PC-9 (cell line): ENCODE data around the gene ZNF35. TPM values are rescaled to one million over a fixed set of nuclear protein-coding genes. Genes with fewer than 3 reads are reported as not detected.

Source experiments
- BruUV-seq: library from RNA; stranded (reverse); fragments of 400-500 nt; replicated peaks from 2 replicates; lab custom pipeline; 2021; lab: Mats Ljungman, UMichigan
- CTCF ChIA-PET: fragments of 300-600 bp; sonication (Branson Sonifier 250); formaldehyde crosslinking; loops from one replicate; lab custom pipeline; 2022; ENCODE audit warnings: antibody characterized with exemption; lab: Charles Lee
- POLR2A ChIA-PET: fragments of 300-600 bp; sonication (Branson Sonifier 250); formaldehyde crosslinking; loops from one replicate; lab custom pipeline; 2022; ENCODE audit warnings: antibody characterized with exemption; ENCODE audit not compliant: unreplicated experiment; lab: Charles Lee
- DNase-seq, 2 experiments: peaks; one replicate each; pipeline versions ENCODE4 v3.0.0 to v3.0.0-alpha.2; 2015 to 2022; ENCODE audit warnings: mixed read lengths in 1 of 2
- H2AFZ ChIP-seq: fragments of 200-600 bp; sonication (generic); 2 replicates; pipeline ENCODE4 v1.8.1; 2017; ENCODE audit warnings: antibody characterized with exemption
- H3F3A ChIP-seq: fragments of 200-600 bp; sonication (generic); 2 replicates; pipeline ENCODE4 v1.8.1; 2017; ENCODE audit warnings: antibody characterized with exemption, mild to moderate bottlenecking, low read depth; ENCODE audit not compliant: insufficient read depth
- H3K27ac ChIP-seq: fragments of 200-600 bp; sonication (generic); 2 replicates; pipeline ENCODE4 v1.6.1; 2016; ENCODE audit warnings: mixed run types
- H3K27me3 ChIP-seq: fragments of 200-600 bp; sonication (generic); 2 replicates; pipeline ENCODE4 v1.6.1; 2016; ENCODE audit warnings: low read depth, mixed run types; ENCODE audit not compliant: insufficient read depth
- H3K36me3 ChIP-seq: fragments of 200-600 bp; sonication (generic); 2 replicates; pipeline ENCODE4 v1.6.1; 2016; ENCODE audit warnings: low read depth, mixed run types
- H3K4me1 ChIP-seq: fragments of 200-600 bp; sonication (generic); replicated peaks from 2 replicates; pipeline ENCODE4 v1.6.1; 2016; ENCODE audit warnings: mixed run types; ENCODE audit not compliant: insufficient read depth
- H3K4me2 ChIP-seq: fragments of 200-600 bp; sonication (generic); 2 replicates; pipeline ENCODE4 v1.6.1; 2017; ENCODE audit warnings: mixed run types
- H3K4me3 ChIP-seq: fragments of 200-600 bp; sonication (generic); 2 replicates; pipeline ENCODE4 v1.6.1; 2016; ENCODE audit warnings: mixed run types
- H3K79me2 ChIP-seq: fragments of 200-600 bp; sonication (generic); 2 replicates; pipeline ENCODE4 v1.6.1; 2017; ENCODE audit warnings: low read depth, mixed run types
- H3K9me2 ChIP-seq: fragments of 200-600 bp; sonication (generic); 2 replicates; pipeline ENCODE4 v1.8.1; 2017; ENCODE audit warnings: mild to moderate bottlenecking; ENCODE audit not compliant: insufficient read depth
- H3K9me3 ChIP-seq: fragments of 200-600 bp; sonication (generic); 2 replicates; pipeline ENCODE4 v1.8.1; 2016; ENCODE audit warnings: low read depth; ENCODE audit not compliant: insufficient read depth
- H4K20me1 ChIP-seq: fragments of 200-600 bp; sonication (generic); 2 replicates; pipeline ENCODE4 v1.8.1; 2017; ENCODE audit not compliant: insufficient read depth
- EZH2 ChIP-seq: fragments of 200-600 bp; sonication (generic); IDR thresholded peaks from 2 replicates; pipeline ENCODE4 v1.8.0; 2017; ENCODE audit warnings: antibody characterized with exemption, low read depth
- intact Hi-C: fragments of 100-400 bp; cut with micrococcal nuclease; formaldehyde crosslinking; loops from one replicate; pipeline ENCODE4 v1.10.0; 2022; ENCODE audit not compliant: unreplicated experiment
- total RNA-seq: library from RNA; stranded (reverse); gene quantifications from 2 replicates; pipeline ENCODE4 v1.2.3, GENCODE V29; 2021
- TF ChIP-seq, protein P1 (sequence below): fragments of 200-600 bp; sonication (generic); conservative IDR thresholded peaks from 2 replicates; pipeline ENCODE4 v1.6.1; 2017; ENCODE audit warnings: mixed run types, antibody characterized with exemption, mild to moderate bottlenecking, moderate library complexity

Gene ZNF35
- total RNA-seq, 1 experiment from 2014 or later: 7.0 TPM

DNA sequence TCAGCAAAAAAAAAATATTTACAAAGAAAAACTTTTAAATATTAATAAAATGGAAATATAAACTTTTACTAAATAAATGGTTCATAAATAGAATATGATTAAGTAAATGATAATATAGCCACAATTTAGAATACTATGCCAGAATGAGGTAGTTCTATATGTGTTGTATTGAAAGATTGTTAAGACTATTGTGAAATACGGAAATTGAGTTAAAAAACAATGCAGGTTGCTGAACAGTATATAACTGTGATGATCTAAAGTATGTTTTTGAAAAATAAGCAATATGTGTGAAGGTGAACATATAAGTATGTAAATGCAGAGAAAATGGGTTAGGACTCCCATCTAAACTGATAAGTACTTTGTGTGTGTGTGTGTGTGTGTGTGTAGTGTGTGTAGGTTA, 1.2 kb downstream of the ZNF35 start:
- TF ChIP-seq, protein P1, sequence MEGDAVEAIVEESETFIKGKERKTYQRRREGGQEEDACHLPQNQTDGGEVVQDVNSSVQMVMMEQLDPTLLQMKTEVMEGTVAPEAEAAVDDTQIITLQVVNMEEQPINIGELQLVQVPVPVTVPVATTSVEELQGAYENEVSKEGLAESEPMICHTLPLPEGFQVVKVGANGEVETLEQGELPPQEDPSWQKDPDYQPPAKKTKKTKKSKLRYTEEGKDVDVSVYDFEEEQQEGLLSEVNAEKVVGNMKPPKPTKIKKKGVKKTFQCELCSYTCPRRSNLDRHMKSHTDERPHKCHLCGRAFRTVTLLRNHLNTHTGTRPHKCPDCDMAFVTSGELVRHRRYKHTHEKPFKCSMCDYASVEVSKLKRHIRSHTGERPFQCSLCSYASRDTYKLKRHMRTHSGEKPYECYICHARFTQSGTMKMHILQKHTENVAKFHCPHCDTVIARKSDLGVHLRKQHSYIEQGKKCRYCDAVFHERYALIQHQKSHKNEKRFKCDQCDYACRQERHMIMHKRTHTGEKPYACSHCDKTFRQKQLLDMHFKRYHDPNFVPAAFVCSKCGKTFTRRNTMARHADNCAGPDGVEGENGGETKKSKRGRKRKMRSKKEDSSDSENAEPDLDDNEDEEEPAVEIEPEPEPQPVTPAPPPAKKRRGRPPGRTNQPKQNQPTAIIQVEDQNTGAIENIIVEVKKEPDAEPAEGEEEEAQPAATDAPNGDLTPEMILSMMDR: no peak
- TF ChIP-seq EZH2: no peak
- POLR2A ChIA-PET: no interaction called here
- peak overlapping the region; percentile 92; the same call in 1 of the 2 replicates for H3K4me2 ChIP-seq
- no peak overlapping the region for H3K27ac ChIP-seq
- intact Hi-C loops: loop anchor here (2.0 kb wide), 1 partner anchor 63 kb away; the partner anchor contains the start of gene ZNF502
- H3K36me3 ChIP-seq: peaks cover 5% of the 10 kb centered on the region; the same call in 1 of the 2 replicates
- no peaks in the 10 kb centered on the region for H3K9me2 ChIP-seq
- H3K4me1 ChIP-seq: 0 out of 2 replicates have a peak, but pooled peaks cover 3% of the 10 kb centered on the region
- H3F3A ChIP-seq: no peaks in the 10 kb centered on the region
- no peak overlapping the region for H2AFZ ChIP-seq
- peaks cover 19% of the 10 kb centered on the region for H3K9me3 ChIP-seq
- no peaks in the 10 kb centered on the region for H4K20me1 ChIP-seq
- H3K79me2 ChIP-seq: peaks cover 12% of the 10 kb centered on the region
- DNase-seq: no peak
- H3K4me3 ChIP-seq: peak overlapping the region; percentile 98; the same call in 1 of the 2 replicates
- no peaks in the 10 kb centered on the region for H3K27me3 ChIP-seq
- no TSS peak for BruUV-seq
- CTCF ChIA-PET: no interaction called here

DNA sequence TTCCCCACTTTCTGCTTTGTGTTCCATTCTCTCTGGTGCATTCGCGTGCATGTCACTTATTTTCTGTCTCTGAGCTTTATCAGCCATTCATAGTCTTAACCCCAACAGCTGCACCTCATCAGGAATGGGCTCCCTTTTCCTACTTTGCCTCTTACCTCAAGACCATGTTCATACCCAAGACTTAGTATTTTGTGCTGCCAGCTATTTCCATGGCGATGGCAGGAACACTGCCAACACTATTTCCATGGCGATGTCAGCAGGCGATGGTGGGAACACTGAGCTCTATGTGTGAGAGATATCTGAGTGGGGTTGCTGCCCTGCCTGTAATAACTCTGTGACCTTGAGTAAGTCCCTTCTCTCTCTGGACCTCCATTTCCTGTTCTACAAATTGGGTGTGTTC, 5.5 kb downstream of the ZNF35 start:
- POLR2A ChIA-PET: no interaction called here
- H3K79me2 ChIP-seq: peaks cover 9% of the 10 kb centered on the region

DNA sequence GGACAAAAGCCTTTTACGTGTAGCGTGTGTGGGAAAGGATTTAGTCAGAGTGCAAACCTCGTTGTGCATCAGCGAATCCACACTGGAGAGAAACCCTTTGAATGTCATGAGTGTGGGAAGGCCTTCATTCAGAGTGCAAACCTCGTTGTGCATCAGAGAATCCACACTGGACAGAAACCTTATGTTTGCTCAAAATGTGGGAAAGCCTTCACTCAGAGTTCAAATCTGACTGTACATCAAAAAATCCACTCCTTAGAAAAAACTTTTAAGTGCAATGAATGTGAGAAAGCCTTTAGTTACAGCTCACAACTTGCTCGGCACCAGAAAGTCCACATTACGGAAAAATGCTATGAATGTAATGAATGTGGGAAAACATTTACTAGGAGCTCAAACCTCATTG, 10.5 kb downstream of the ZNF35 start:
- BruUV-seq: no TSS peak
- TF ChIP-seq, protein P1: no peak
- TF ChIP-seq EZH2: no peak
- POLR2A ChIA-PET: no interaction called here
- Histone ChIP-seq H3K4me3 (no peak overlapping the region), H3K4me1 (no peaks in the 10 kb centered on the region), H4K20me1 (no peaks in the 10 kb centered on the region), H3F3A (no peaks in the 10 kb centered on the region), H3K9me2 (no peaks in the 10 kb centered on the region), H3K36me3 (peaks cover 37% of the 10 kb centered on the region), H3K9me3 (no peaks in the 10 kb centered on the region; the same call in 1 of the 2 replicates), H3K27me3 (no peaks in the 10 kb centered on the region), H3K79me2 (no peaks in the 10 kb centered on the region), H2AFZ (no peak overlapping the region), H3K27ac (no peak overlapping the region), H3K4me2 (no peak overlapping the region)
- no peak for DNase-seq
- CTCF ChIA-PET: no interaction called here
- intact Hi-C loops: no loop called here

More for the DNA sequence above, 5.5 kb downstream of the ZNF35 start:
- Histone ChIP-seq H3K9me2 (no peaks in the 10 kb centered on the region), H3K4me3 (no peak overlapping the region), H3K27ac (no peak overlapping the region), H3K4me2 (no peak overlapping the region), H3K36me3 (peaks cover 25% of the 10 kb centered on the region; the same call in 1 of the 2 replicates), H4K20me1 (no peaks in the 10 kb centered on the region), H2AFZ (no peak overlapping the region), H3K27me3 (no peaks in the 10 kb centered on the region), H3K4me1 (0 out of 2 replicates have a peak, but pooled peaks cover 3% of the 10 kb centered on the region), H3F3A (no peaks in the 10 kb centered on the region), H3K9me3 (0 out of 2 replicates have a peak, but pooled peaks cover 4% of the 10 kb centered on the region)
- TF ChIP-seq, protein P1: no peak
- no peak for TF ChIP-seq EZH2
- no TSS peak for BruUV-seq
- DNase-seq: no peak
- CTCF ChIA-PET: no interaction called here
- intact Hi-C loops: no loop called here
